Measurements from ENCODE around the gene EME1. TPM values are rescaled to one million over a fixed set of nuclear protein-coding genes. Genes with fewer than 3 reads are reported as not detected.

The EME1 gene
- total and polyA plus RNA-seq, 2 of the 13 experiments (the other 11 are each of a cell fraction or from before 2014, with no cell fraction given) = 20.7 to 24.6 TPM

- TF ChIP-seq, protein P1, sequence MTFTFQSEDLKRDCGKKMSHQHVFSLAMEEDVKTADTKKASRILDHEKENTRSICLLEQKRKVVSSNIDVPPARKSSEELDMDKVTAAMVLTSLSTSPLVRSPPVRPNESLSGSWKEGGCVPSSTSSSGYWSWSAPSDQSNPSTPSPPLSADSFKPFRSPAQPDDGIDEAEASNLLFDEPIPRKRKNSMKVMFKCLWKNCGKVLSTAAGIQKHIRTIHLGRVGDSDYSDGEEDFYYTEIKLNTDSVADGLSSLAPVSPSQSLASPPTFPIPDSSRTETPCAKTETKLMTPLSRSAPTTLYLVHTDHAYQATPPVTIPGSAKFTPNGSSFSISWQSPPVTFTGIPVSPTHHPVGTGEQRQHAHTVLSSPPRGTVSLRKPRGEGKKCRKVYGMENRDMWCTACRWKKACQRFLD (CRISPR knock-in tag; IDR thresholded peaks at IDR 0.05; ENCODE audit: borderline replicate concordance) = no peak
- no peak for TF ChIP-seq TGIF2 (CRISPR knock-in tag; IDR thresholded peaks at IDR 0.05)
These were observed 44.4 kb upstream of the EME1 start (continued) for GRCh38 chr17:50328363-50329325.

GRCh38 chr17:50329716-50330115, 43.3 kb upstream of the EME1 start:
- FAIRE-seq (no peak), ATAC-seq (no peak), DNase-seq (ENCODE audit: low spot score) (no peak)
- H3K9ac ChIP-seq (ENCODE audit: insufficient read depth, low read depth, low read length) = no peak overlapping the region
- no peaks in the 10 kb centered on the region for H4K20me1 ChIP-seq (ENCODE audit: insufficient read depth, low read length)
- WGBS (ENCODE audit: low lambda C conversion rate) = 24% methylated on average over 3 of the region's 3 CpGs
- no peak overlapping the region for H3K4me2 ChIP-seq (ENCODE audit: low read depth, low read length)
- ChIA-PET POLR2A (no interaction called here), CTCF (ENCODE audit: low intra/inter-chr PET ratio, low total read pairs) (no interaction called here)
- H3K79me2 ChIP-seq (ENCODE audit: insufficient read depth, low read length) = no peaks in the 10 kb centered on the region
- 0 out of 2 replicates have a peak, but pooled peaks cover 5% of the 10 kb centered on the region for H3K4me1 ChIP-seq (ENCODE audit: insufficient read depth, low read length)
- TF ChIP-seq NCOA2 (CRISPR knock-in tag; IDR thresholded peaks at IDR 0.05) (no peak), MLLT10 (CRISPR knock-in tag; IDR thresholded peaks at IDR 0.05) (no peak), HDAC6 (IDR thresholded peaks at IDR 0.05; ENCODE audit: low read depth, low read length) (no peak), NFATC3 (CRISPR knock-in tag; IDR thresholded peaks at IDR 0.05) (no peak), SNAPC2 (CRISPR knock-in tag; IDR thresholded peaks at IDR 0.05) (no peak)
- no peaks in the 10 kb centered on the region for H3K36me3 ChIP-seq (replicated peaks in 1 of 2; ENCODE audit: control insufficient read depth in 1 of 2, insufficient read depth in 2 of 2, low read length in 2 of 2)
- H3K9me3 ChIP-seq (ENCODE audit: low read length) = no peaks in the 10 kb centered on the region
- no peak overlapping the region for H3K4me3 ChIP-seq (replicated peaks in 1 of 3; ENCODE audit: insufficient read depth in 1 of 3, low read depth in 2 of 3, low read length in 3 of 3)
- intact Hi-C loops (cut with micrococcal nuclease; ENCODE audit: unreplicated experiment) (no loop called here), in situ Hi-C loops (cut with HindIII; ENCODE audit: extremely low pct_ligation_motif_present, low pct_unique_long_range_greater_than_20kb) (no loop called here)
- peaks cover 10 to 44% of the 10 kb centered on the region in 2 experiments; a peak in 4 of 5 replicates for H3K27me3 ChIP-seq (ENCODE audit: control insufficient read depth in 1 of 2, insufficient read depth in 2 of 2, low read length in 2 of 2)
- BruUV-seq (replicated peaks) = no TSS peak
- no peak overlapping the region for H2AFZ ChIP-seq (ENCODE audit: low read length)
- no peak overlapping the region for H3K27ac ChIP-seq (ENCODE audit: extremely low read length, insufficient read depth, low read length)
